Colonic mucosa (tissue), 4 donors: ENCODE data around the gene TBC1D7. TPM values are rescaled to one million over a fixed set of nuclear protein-coding genes. Genes with fewer than 3 reads are reported as not detected.

ENCODE experiments used
- DNase-seq: peaks from one replicate; pipeline ENCODE4 v3.0.0-alpha.2; 2020
- H3K27ac ChIP-seq: fragments of 200-600 bp; one replicate; pipeline ENCODE4 v1.8.0; 2021
- H3K27me3 ChIP-seq: fragments of 200-600 bp; one replicate; pipeline ENCODE4 v1.8.0; 2021
- H3K36me3 ChIP-seq: fragments of 200-600 bp; one replicate; pipeline ENCODE4 v1.8.0; 2021
- H3K4me1 ChIP-seq: fragments of 200-600 bp; one replicate; pipeline ENCODE4 v1.8.0; 2021; ENCODE audit warnings: mild to moderate bottlenecking
- H3K4me3 ChIP-seq: fragments of 200-600 bp; one replicate; pipeline ENCODE4 v1.8.0; 2021
- H3K9ac ChIP-seq, 2 donors: one replicate each; pipeline ENCODE4 v1.7.0; 2013; ENCODE audit warnings: control low read depth in 2 of 2, low read depth in 2 of 2, low read length in 2 of 2
- H3K9me3 ChIP-seq: fragments of 200-600 bp; one replicate; pipeline ENCODE4 v1.8.0; 2021
- intact Hi-C: fragments of 100-400 bp; cut with DNase I; formaldehyde crosslinking; loops from one replicate; pipeline ENCODE4 v1.14.1; 2022
- total RNA-seq, 2 donors: library from RNA; stranded (reverse); fragmentation: NEBNext Ultra II Directional in 1 of 2; extraction: Animal tissue kit (Norgen Biotek cat#: 25700) in 1 of 2; gene quantifications; one replicate each; pipeline ENCODE4 v1.2.1, GENCODE V29; 2021
- TF ChIP-seq, protein P1 (sequence below): fragments of 200-600 bp; IDR thresholded peaks from one replicate; pipeline ENCODE4 v1.8.0; 2022; ENCODE audit warnings: antibody characterized with exemption, mild to moderate bottlenecking
- donor health status: healthy.
- donor health status: DM: no; HTN: no; CAD: no.
- donor health status: DM: no; HTN: no; CAD: no.

The TBC1D7 gene
- total RNA-seq, 2 donors from 2014 or later: 21.4 to 23.3 TPM

DNA sequence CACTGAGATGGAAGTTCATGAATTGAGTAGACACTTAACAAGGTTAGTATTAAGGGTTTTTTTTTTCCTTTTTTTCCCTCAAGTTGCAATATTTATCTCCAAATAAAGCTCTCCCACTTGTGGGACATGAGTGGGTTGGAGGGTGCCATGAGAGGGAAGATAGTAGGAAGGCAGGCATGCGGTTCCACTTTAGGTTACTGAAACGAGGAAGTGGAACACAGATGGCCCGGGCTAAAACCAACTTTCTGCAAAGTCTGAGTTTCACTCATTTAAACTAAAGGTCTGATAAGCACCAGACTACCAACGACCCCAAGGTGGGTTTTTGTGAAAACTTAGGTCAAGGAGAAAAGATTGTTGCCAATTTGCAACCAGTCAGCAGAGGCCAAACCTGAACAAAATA, 42.2 kb downstream of the TBC1D7 start:
- no peak for DNase-seq
- TF ChIP-seq, protein P1, sequence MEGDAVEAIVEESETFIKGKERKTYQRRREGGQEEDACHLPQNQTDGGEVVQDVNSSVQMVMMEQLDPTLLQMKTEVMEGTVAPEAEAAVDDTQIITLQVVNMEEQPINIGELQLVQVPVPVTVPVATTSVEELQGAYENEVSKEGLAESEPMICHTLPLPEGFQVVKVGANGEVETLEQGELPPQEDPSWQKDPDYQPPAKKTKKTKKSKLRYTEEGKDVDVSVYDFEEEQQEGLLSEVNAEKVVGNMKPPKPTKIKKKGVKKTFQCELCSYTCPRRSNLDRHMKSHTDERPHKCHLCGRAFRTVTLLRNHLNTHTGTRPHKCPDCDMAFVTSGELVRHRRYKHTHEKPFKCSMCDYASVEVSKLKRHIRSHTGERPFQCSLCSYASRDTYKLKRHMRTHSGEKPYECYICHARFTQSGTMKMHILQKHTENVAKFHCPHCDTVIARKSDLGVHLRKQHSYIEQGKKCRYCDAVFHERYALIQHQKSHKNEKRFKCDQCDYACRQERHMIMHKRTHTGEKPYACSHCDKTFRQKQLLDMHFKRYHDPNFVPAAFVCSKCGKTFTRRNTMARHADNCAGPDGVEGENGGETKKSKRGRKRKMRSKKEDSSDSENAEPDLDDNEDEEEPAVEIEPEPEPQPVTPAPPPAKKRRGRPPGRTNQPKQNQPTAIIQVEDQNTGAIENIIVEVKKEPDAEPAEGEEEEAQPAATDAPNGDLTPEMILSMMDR: no peak
- H3K4me1 ChIP-seq: no peaks in the 10 kb centered on the region
- H3K4me3 ChIP-seq: no peak overlapping the region
- no peak overlapping the region for H3K9ac ChIP-seq
- H3K27ac ChIP-seq: no peak overlapping the region
- no peaks in the 10 kb centered on the region for H3K27me3 ChIP-seq
- H3K36me3 ChIP-seq: no peaks in the 10 kb centered on the region
- H3K9me3 ChIP-seq: no peaks in the 10 kb centered on the region
- intact Hi-C loops: no loop called here

DNA sequence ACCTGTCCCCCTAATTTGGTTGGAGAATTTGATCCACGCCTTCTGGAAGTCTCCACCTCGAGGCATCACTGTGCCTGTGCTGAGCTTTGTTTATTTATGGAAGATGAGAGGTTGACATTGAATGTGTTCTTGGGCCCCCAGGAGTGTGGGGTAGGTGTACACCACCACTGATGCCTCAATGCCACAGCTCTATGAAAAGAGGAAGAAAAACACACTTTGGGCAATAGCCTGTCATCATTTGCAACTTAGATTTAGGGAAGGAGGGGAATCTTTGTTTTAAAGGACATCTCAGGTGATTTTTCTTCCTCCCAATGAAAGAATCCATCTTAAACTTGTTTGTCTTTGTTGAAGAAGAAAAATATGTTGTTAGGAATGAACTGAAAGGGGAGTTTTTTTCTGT, 42.6 kb downstream of the TBC1D7 start:
- DNase-seq: no peak
- intact Hi-C loops: no loop called here
- H3K4me1 ChIP-seq: no peaks in the 10 kb centered on the region
- H3K36me3 ChIP-seq: no peaks in the 10 kb centered on the region
- TF ChIP-seq, protein P1: no peak
- no peak overlapping the region for H3K27ac ChIP-seq
- H3K27me3 ChIP-seq: no peaks in the 10 kb centered on the region
- no peak overlapping the region for H3K9ac ChIP-seq
- H3K9me3 ChIP-seq: no peaks in the 10 kb centered on the region
- no peak overlapping the region for H3K4me3 ChIP-seq

DNA sequence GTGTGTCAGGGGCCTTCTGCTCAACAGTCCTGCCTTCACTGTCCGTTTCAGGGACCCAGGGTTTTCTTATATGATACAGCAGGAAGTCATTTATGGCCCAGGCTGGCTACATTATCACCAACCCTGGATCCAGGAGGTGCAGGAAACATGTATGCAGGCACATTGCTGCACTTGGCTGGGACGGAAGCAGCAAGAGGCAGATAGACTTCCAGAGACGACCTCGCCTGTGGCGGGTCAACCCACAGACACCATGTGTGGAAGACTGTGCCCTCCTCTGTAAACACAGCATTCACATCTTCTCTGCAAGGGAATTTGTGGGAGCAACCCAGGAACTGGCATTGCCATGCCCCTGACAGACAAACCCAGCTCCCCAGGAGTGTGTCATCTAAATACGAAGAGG, 43.7 kb downstream of the TBC1D7 start:
- H3K4me1 ChIP-seq: no peaks in the 10 kb centered on the region
- H3K27ac ChIP-seq: no peak overlapping the region
- no peak overlapping the region for H3K4me3 ChIP-seq
- no peaks in the 10 kb centered on the region for H3K27me3 ChIP-seq
- TF ChIP-seq, protein P1: no peak
- H3K9me3 ChIP-seq: no peaks in the 10 kb centered on the region
- H3K36me3 ChIP-seq: no peaks in the 10 kb centered on the region
- intact Hi-C loops: no loop called here
- H3K9ac ChIP-seq: no peak overlapping the region
- DNase-seq: no peak

DNA sequence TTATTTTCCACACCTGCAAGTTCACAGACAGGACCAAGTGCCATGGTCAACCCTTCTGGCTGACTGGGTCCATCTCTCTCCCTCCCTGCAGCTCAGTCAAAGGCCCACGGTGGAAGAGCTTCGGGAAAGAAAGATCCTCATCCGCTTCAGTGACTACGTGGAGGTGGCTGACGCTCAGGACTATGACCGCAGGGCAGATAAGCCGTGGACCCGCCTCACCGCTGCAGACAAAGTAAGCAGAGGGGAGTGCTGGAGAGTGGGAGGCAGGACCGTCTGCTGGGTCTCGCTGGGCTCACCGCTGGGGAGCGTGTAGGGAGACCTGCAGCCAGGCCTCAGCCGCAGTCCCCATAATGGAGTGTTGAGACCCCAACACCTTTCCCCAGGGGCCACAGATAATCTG, 45.0 kb downstream of the TBC1D7 start:
- no peak for DNase-seq

DNA sequence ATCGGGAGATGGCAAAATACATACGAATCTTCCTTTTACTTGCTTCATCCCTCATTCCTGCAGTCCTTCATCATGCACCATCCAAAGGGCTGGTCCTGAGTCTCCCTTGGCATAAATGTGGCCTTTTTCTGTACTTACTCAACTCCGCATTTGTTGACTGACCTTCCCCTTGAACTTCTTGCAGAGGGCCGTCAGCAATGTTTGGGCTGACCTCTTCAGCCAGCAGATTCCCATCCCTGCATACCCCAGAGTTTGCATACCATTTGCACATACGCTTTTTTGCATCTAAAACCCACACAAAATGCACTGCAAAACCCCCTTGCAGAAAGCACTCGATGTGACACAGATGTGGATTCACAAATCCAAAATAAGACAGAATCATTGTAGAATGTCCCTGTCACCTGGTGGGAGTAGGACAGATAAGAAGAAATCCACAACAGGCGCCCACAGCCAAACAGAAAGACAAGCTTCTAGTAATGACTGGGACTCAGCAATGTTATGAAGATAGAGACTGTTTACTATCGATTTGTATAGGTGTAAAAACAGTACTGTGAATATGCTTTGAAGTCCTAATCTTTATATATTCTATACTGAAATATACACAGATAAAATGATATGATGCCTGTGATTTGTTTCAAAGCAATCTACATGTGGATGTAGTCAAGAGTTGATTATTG, 45.8 kb downstream of the TBC1D7 start:
- Histone ChIP-seq H3K4me1 (no peaks in the 10 kb centered on the region), H3K36me3 (no peaks in the 10 kb centered on the region), H3K27ac (no peak overlapping the region), H3K27me3 (no peaks in the 10 kb centered on the region), H3K9me3 (no peaks in the 10 kb centered on the region), H3K9ac (no peak overlapping the region), H3K4me3 (no peak overlapping the region)
- intact Hi-C loops: no loop called here
- TF ChIP-seq, protein P1: no peak
- no peak for DNase-seq

More for the DNA sequence above, 45.0 kb downstream of the TBC1D7 start:
- TF ChIP-seq, protein P1: no peak
- Histone ChIP-seq H3K9me3 (no peaks in the 10 kb centered on the region), H3K27ac (no peak overlapping the region), H3K4me3 (no peak overlapping the region), H3K4me1 (no peaks in the 10 kb centered on the region), H3K36me3 (no peaks in the 10 kb centered on the region), H3K27me3 (no peaks in the 10 kb centered on the region), H3K9ac (no peak overlapping the region)
- intact Hi-C loops: no loop called here
